ENCODE measurements around the gene UQCC5.

DNA sequence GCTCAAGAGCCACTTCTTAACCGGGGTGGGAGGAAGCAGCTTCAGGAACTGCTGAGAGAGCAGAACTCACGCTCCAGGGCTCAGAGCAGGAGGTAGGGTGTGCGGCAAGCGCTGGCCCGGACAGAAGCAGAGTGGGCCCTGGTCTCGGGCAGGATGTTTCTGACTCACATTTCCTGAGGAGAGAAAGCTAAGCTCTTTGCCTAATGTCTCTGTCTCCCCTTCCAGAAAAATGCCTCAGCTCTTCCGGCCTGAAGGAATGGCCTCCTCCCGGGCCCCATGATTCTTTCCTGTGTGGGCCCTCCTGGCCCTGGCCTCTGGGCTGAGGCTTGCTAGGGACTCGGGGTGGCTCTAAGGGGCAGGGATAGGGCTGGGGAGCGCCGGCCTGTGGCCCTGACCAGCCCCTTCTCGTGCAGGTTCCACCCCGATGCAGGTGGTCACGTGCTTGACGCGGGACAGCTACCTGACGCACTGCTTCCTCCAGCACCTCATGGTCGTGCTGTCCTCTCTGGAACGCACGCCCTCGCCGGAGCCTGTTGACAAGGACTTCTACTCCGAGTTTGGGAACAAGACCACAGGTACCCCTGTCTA lies 45.4 kb upstream of the UQCC5 start:
- TF ChIP-seq CTCF (IDR thresholded peaks at IDR 0.05) (no peak), EP300 (IDR thresholded peaks at IDR 0.05) (no peak)

Measured in upper lobe of left lung (tissue), 4 donors.